Smooth muscle cell (in vitro differentiated cells): Measurements from ENCODE around the gene LSAMP. TPM values are rescaled to one million over a fixed set of nuclear protein-coding genes. Genes with fewer than 3 reads are reported as not detected.
"Not testable (repeated sequence)": the region's sequence is repeated elsewhere in the genome, so short reads cannot be mapped to it uniquely, and the experiment has no call there.

Experiments
- DNase-seq: peaks from one replicate; lab custom pipeline; 2025; ENCODE audit not compliant: unreplicated experiment; lab: John Stamatoyannopoulos, UW
- H2AFZ ChIP-seq: fragments of 200-600 bp; sonication (generic); 2 replicates; pipeline ENCODE4 v1.6.0; 2016; ENCODE audit warnings: antibody characterized with exemption, low read depth, mild to moderate bottlenecking
- H3F3A ChIP-seq: fragments of 200-600 bp; sonication (generic); 2 replicates; pipeline ENCODE4 v1.6.0; 2017; ENCODE audit warnings: antibody characterized with exemption, low read depth
- H3K27ac ChIP-seq: fragments of 200-600 bp; sonication (generic); 2 replicates; pipeline ENCODE4 v1.5.1; 2016; ENCODE audit warnings: low read depth, mild to moderate bottlenecking
- H3K27me3 ChIP-seq: fragments of 200-600 bp; sonication (generic); 2 replicates; pipeline ENCODE4 v1.6.1; 2016; ENCODE audit warnings: low read depth, mild to moderate bottlenecking
- H3K36me3 ChIP-seq: fragments of 200-600 bp; sonication (generic); 2 replicates; pipeline ENCODE4 v1.5.1; 2016; ENCODE audit warnings: low read depth
- H3K4me1 ChIP-seq: fragments of 200-600 bp; sonication (generic); 2 replicates; pipeline ENCODE4 v1.5.1; 2016; ENCODE audit warnings: low read depth
- H3K4me2 ChIP-seq: fragments of 200-600 bp; sonication (generic); 2 replicates; pipeline ENCODE4 v1.6.0; 2016; ENCODE audit warnings: mild to moderate bottlenecking
- H3K4me3 ChIP-seq: fragments of 200-600 bp; sonication (generic); 2 replicates; pipeline ENCODE4 v1.5.1; 2016; ENCODE audit warnings: mild to moderate bottlenecking
- H3K79me2 ChIP-seq: fragments of 200-600 bp; sonication (generic); 2 replicates; pipeline ENCODE4 v1.6.0; 2016; ENCODE audit warnings: low read depth, mild to moderate bottlenecking
- H3K9ac ChIP-seq: fragments of 200-600 bp; sonication (generic); 2 replicates; pipeline ENCODE4 v1.6.0; 2016; ENCODE audit warnings: low read depth
- H3K9me3 ChIP-seq: fragments of 200-600 bp; sonication (generic); replicated peaks from 2 replicates; pipeline ENCODE4 v1.5.1; 2016; ENCODE audit warnings: low read depth
- H4K20me1 ChIP-seq: fragments of 200-600 bp; sonication (generic); 2 replicates; pipeline ENCODE4 v1.6.0; 2016; ENCODE audit warnings: low read depth
- WGBS: methylation state at CpG from one replicate; pipeline ENCODE4 v1.1.7; 2016; ENCODE audit warnings: low lambda C conversion rate; 5-methylcytosine and 5-hydroxymethylcytosine counted together
- polyA plus RNA-seq: library from polyadenylated mRNA; unstranded; fragments of >200 nt; fragmentation: Nextera tagmentation; extraction: Ambion mirVana; gene quantifications from 2 replicates; pipeline ENCODE4 v1.2.1, GENCODE V29; 2016
- small RNA-seq: library from RNA; depleted of rRNA; stranded (forward); fragments of <200 nt; gene quantifications from one replicate; pipeline ENCODE3, GENCODE V24; 2014
- total RNA-seq: library from RNA; depleted of rRNA; stranded (reverse); fragments of >200 nt; gene quantifications from 2 replicates; pipeline ENCODE4 v1.2.3, GENCODE V29; 2014
- TF ChIP-seq, protein P1 (sequence below): fragments of 200-600 bp; sonication (generic); IDR thresholded peaks from 2 replicates; pipeline ENCODE4 v1.5.1; 2017; ENCODE audit warnings: borderline replicate concordance, mild to moderate bottlenecking, antibody characterized with exemption; ENCODE audit not compliant: insufficient read depth, poor library complexity, severe bottlenecking

LSAMP gene
- total and polyA plus RNA-seq, 2 experiments from 2014 or later, result 11.2 to 13.6 TPM

DNA sequence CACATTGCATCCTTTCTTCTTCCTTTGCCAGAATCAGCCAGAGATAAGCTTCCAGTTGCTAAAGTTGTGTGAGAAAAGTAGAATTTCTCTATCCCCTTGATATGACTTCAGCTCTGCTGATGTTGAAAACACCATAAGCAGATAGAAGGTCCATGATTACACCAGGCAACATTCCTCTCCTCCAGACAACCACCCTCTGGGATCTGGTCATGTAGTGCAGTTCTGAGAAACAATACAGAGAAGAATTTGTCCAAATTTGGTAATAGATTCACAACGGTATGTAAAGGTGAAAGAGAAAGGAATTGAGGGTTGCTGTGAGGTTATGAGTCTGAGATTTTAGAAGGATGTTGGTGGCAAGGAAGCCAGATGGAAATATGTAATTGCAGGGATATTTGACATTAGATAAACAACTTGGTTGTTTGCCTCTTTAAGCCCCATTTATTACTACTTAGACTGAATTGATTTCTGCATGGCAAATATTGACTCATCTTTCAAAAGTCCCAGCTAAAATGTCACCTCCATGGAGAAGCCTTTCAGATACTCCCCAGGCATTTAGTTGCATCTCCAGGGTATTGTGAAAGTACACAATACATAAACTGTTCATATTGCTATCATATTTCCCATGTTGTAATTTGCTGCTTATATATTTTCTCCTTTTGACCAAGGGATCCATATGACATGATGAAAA, 687.1 kb downstream of the LSAMP start:
- Histone ChIP-seq H3K27me3 (no peaks in the 10 kb centered on the region), H3K27ac (no peak overlapping the region), H2AFZ (peak overlapping the region; percentile 42), H3K4me2 (no peak overlapping the region), H3K4me3 (no peak overlapping the region), H3F3A (no peaks in the 10 kb centered on the region), H3K4me1 (no peaks in the 10 kb centered on the region), H3K79me2 (no peaks in the 10 kb centered on the region), H3K9ac (no peak overlapping the region), H3K9me3 (no peaks in the 10 kb centered on the region), H4K20me1 (no peaks in the 10 kb centered on the region), H3K36me3 (no peaks in the 10 kb centered on the region)
- TF ChIP-seq, protein P1, sequence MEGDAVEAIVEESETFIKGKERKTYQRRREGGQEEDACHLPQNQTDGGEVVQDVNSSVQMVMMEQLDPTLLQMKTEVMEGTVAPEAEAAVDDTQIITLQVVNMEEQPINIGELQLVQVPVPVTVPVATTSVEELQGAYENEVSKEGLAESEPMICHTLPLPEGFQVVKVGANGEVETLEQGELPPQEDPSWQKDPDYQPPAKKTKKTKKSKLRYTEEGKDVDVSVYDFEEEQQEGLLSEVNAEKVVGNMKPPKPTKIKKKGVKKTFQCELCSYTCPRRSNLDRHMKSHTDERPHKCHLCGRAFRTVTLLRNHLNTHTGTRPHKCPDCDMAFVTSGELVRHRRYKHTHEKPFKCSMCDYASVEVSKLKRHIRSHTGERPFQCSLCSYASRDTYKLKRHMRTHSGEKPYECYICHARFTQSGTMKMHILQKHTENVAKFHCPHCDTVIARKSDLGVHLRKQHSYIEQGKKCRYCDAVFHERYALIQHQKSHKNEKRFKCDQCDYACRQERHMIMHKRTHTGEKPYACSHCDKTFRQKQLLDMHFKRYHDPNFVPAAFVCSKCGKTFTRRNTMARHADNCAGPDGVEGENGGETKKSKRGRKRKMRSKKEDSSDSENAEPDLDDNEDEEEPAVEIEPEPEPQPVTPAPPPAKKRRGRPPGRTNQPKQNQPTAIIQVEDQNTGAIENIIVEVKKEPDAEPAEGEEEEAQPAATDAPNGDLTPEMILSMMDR, result no peak
- DNase-seq, result no peak
- WGBS, result 79% methylated on average over 1 of the region's 1 CpG

DNA sequence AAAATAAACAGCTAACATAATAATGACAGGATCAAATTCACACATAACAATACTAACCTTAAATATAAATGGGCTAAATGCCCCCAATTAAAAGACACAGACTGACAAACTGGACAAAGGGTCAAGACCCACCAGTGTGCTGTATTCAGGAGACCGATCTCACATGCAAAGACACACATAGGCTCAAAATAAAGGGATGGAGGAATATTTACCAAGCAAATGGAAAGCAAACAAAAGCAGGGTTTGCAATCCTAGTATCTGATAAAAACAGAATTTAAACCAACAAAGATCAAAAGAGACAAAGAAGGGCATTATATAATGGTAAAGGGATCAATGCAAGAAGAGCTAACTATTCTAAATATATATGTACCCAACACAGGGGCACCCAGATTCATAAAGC, 692.3 kb downstream of the LSAMP start:
- 98% methylated on average over 1 of the region's 1 CpG for WGBS
- not testable (repeated sequence) for H3F3A ChIP-seq, DNase-seq

More for the DNA sequence above, 692.3 kb downstream of the LSAMP start:
- H3K27ac ChIP-seq, H3K4me3 ChIP-seq, H2AFZ ChIP-seq, H3K9ac ChIP-seq, H3K27me3 ChIP-seq, H3K4me1 ChIP-seq, H3K4me2 ChIP-seq, H3K79me2 ChIP-seq, H3K36me3 ChIP-seq, H3K9me3 ChIP-seq, H4K20me1 ChIP-seq: not testable (repeated sequence)

Small RNA genes lying within 50 kb of the gene (small RNA-seq; reads per million reads assigned to genes)
- gene RN7SL815P, result not detected
